ENCODE results near the gene NRBF2.

DNA sequence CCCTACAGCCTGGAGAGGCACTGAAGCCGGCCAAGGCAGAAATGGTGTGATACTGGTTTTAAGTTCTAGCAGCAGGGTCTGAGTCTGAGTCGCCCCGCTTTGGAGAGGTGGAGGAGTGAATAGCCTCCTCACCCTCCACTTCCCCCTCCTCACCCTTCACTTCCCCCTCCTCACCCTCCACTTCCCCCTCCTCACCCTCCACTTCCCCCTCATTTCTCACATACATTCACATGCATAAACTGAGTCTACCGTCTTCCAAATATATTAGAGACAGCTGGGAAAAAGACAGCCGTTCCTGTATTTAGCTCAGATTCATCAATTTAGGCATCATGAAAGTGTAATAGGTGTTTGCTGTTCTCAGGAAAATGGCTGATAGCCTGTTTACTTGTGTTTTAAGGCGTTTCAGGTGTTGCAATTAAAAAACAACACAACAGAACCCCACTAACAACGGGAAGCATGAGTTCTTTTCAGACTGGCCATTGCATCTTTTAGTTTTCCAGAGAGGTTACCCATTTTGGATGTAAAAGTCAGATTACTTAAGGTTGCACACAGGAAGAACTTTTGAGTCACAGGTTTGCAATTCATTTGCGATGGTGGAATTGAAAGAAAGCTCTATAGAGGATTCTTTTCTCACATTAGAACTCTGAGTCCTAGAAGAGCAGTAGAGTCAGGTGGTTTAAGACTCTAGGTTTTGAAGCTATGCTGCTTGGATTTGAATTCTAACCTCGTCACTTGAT lies 861 bp downstream of the NRBF2 start:
- TF ChIP-seq, protein P1, sequence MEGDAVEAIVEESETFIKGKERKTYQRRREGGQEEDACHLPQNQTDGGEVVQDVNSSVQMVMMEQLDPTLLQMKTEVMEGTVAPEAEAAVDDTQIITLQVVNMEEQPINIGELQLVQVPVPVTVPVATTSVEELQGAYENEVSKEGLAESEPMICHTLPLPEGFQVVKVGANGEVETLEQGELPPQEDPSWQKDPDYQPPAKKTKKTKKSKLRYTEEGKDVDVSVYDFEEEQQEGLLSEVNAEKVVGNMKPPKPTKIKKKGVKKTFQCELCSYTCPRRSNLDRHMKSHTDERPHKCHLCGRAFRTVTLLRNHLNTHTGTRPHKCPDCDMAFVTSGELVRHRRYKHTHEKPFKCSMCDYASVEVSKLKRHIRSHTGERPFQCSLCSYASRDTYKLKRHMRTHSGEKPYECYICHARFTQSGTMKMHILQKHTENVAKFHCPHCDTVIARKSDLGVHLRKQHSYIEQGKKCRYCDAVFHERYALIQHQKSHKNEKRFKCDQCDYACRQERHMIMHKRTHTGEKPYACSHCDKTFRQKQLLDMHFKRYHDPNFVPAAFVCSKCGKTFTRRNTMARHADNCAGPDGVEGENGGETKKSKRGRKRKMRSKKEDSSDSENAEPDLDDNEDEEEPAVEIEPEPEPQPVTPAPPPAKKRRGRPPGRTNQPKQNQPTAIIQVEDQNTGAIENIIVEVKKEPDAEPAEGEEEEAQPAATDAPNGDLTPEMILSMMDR (IDR thresholded peaks at IDR 0.05; ENCODE audit: insufficient read depth, low read length): no peak
- TF ChIP-seq, protein P2, sequence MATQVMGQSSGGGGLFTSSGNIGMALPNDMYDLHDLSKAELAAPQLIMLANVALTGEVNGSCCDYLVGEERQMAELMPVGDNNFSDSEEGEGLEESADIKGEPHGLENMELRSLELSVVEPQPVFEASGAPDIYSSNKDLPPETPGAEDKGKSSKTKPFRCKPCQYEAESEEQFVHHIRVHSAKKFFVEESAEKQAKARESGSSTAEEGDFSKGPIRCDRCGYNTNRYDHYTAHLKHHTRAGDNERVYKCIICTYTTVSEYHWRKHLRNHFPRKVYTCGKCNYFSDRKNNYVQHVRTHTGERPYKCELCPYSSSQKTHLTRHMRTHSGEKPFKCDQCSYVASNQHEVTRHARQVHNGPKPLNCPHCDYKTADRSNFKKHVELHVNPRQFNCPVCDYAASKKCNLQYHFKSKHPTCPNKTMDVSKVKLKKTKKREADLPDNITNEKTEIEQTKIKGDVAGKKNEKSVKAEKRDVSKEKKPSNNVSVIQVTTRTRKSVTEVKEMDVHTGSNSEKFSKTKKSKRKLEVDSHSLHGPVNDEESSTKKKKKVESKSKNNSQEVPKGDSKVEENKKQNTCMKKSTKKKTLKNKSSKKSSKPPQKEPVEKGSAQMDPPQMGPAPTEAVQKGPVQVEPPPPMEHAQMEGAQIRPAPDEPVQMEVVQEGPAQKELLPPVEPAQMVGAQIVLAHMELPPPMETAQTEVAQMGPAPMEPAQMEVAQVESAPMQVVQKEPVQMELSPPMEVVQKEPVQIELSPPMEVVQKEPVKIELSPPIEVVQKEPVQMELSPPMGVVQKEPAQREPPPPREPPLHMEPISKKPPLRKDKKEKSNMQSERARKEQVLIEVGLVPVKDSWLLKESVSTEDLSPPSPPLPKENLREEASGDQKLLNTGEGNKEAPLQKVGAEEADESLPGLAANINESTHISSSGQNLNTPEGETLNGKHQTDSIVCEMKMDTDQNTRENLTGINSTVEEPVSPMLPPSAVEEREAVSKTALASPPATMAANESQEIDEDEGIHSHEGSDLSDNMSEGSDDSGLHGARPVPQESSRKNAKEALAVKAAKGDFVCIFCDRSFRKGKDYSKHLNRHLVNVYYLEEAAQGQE (IDR thresholded peaks at IDR 0.05; ENCODE audit: insufficient replicate concordance, low read depth): no peak
- TF ChIP-seq POLR2AphosphoS5 (IDR thresholded peaks at IDR 0.05; ENCODE audit: low read depth): no peak

All from HL-60 (cell line).